Sciatic nerve (tissue), 2 donors: ENCODE measurements around the gene KRT77. TPM values are rescaled to one million over a fixed set of nuclear protein-coding genes. Genes with fewer than 3 reads are reported as not detected.

ENCODE experiments used
- ATAC-seq: fragments of 200-7000 bp; cut with Tn5 transposase; one replicate; pipeline ENCODE4 v1.9.1; 2020; ENCODE audit warnings: mild to moderate bottlenecking, moderate library complexity
- DNase-seq: peaks from one replicate; pipeline ENCODE4 v3.0.0-alpha.2; 2020; ENCODE audit warnings: low spot score
- intact Hi-C: fragments of 100-400 bp; cut with DNase I; formaldehyde crosslinking; loops from one replicate; pipeline ENCODE4 v1.14.2; 2022
- total RNA-seq: library from RNA; stranded (reverse); fragmentation: NEBNext Ultra II Directional; extraction: Animal tissue kit (Norgen Biotek cat#: 25700); gene quantifications from one replicate; pipeline ENCODE4 v1.2.1, GENCODE V29; 2021
- donor health status: DM: no; HTN: no; CAD: no.
- donor health status: DM: no; HTN: no; CAD: no.

Gene KRT77
- total RNA-seq, 1 donor from 2014 or later: not detected

DNA sequence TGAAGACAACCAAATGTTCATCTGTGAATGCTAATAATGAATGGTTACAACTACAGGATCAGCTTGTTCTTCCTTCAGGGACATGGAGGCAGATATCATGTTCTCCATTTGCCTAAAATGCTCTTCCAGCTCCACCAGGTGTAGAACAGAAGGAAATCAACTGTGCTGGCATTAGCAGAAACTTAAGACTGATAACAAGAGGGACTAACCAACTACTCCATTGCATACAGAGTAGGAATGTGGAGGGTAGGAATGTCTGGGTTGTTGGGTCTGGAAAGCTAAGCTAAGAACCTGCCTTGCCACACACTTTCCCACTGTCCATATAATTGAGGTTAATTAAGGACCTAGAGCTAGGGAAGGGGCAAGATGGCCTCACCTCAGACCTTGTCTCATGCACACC lies 39.9 kb downstream of the KRT77 start:
- intact Hi-C loops: no loop called here
- no peak for ATAC-seq
- no peak for DNase-seq

DNA sequence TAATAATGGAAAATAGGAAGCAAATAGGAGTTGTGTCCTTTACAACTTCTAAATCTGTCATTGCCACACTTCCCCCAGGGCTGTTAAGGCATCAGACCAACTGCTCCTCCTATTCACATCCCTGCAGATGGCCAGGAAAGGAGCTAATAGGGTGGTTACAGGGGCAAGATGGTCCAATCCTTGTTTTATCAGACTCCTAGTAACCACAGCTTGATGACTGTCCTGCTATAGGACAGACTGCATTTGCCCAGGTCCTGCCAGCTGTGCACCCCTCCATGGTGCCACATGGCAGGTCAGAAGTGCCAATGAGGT lies 40.5 kb downstream of the KRT77 start:
- ATAC-seq (no peak), DNase-seq (no peak)
- intact Hi-C loops: no loop called here

DNA sequence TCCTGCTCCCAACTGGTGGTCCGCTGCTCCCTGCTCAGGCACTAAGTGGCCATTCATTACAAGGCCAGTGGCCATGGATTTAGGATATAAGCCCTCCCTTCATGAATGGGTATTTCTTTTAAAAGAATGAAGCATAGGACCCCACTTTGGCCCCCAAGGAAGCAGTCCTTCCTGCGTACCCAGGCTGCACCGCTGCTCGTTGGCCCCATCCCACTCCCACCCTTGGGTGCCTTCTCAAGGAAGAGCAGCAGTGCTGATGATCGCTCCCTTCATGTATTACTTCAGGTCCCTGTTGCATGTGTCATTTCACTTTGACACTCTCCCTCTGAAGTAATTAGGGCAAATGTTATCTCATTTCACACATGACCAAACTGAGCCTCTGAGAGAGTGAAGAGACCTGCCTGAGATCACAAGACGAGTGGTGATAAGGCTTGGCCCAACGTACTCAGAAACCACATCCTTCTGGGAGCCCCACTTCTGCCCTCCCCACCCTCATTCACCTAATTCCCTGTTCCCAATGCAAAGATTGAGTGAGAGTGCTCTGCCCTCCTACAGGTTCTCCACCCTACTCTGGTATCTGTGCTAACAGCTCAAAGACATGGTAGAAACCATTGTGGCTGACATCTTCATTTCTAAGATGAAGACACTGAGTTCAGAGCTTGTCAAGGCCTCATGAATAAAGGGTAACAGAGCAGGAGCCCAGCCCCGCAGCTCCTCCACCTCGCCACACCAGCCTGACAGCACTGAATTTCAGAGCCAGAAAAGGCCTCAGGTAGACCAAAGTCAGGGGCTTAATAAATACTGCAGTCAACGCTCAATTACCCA lies 41.0 kb downstream of the KRT77 start:
- DNase-seq: no peak
- no peak for ATAC-seq
- intact Hi-C loops: no loop called here

DNA sequence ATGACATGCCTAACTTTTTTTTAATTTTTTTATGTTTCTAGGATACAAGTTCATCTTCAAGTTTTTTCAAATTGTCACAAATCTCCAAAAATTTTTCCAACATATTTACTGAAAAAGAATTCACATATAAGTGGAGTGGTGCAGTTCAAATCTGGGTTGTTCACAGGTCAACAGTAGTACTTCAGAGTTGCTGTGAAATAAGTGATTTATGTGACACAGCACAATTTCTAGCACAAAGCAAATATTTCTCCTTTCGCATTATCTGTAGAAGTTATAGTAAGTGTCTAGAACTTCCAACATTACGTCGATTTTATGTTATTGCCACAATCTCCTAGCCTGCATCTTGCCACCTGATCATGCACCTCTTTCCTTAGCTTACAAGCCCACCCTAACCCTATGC lies 41.7 kb downstream of the KRT77 start:
- intact Hi-C loops: no loop called here

DNA sequence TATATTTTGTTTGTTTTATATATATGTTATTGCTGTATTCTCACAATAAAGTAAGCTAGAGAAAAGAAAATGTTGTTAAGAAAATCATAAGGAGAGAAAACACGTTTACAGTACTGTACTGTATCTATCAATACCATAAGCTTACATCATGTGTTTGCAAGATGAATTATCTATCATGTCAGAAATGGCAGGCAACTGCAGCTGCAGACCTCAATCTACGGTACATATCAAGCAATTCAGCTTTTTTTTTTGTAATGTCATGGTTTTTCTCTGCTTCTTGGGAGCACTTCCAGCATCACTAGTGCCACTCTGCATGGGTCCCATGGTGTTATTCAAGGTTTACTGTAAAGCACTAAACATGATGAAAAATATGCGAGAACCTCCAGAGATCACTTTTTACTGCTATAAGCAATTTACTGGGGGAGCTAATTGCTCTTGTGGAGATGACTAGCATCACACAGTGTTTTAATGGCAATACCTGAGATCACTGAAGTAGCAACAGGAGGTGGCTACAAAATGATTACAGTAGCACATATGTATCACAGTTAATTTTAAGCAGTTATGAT lies 42.3 kb downstream of the KRT77 start:
- DNase-seq (no peak), ATAC-seq (no peak)
- intact Hi-C loops: no loop called here

More for the DNA sequence above, 41.7 kb downstream of the KRT77 start:
- DNase-seq: no peak
- no peak for ATAC-seq

DNA sequence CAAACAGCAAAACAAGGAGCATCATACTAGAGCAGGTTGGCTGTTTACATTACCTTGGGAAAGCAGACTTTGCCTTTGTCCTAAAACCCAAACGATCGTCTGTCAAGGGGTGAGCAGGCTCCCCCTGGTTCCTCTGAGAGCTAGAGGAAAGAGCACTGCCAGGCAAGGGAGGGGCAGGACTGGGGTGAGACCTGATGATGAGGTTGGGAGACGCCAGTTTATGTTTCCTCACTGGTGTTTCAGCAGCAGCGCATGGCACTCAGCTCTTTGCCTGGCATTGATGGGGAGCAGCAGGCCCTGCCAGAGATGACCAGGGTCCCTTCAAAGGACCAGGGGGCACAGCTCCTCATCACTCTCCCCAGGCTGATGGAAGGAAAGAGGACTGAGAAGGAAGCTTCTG lies 43.4 kb downstream of the KRT77 start:
- DNase-seq (no peak), ATAC-seq (no peak)
- intact Hi-C loops: no loop called here

DNA sequence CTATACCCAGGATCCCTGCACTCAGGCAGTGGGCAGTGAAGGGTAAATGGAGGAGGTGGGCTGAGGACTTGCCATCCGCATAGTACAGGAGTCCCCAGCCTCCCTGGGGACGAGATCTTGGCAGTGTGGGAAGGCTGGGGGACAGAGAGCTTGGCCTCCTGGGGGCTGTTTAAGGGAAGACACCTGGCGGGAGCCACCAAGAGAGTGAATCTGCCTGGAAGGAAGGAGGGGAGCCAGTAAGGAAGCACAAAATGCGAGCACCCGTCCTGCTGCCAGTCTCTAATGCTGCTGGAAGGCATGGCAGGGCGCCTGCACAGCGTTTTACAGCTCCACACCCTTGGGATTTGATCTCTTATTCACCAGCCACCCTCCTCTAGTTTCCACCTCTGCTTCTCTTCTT lies 43.9 kb downstream of the KRT77 start:
- DNase-seq (no peak), ATAC-seq (no peak)
- intact Hi-C loops: no loop called here

DNA sequence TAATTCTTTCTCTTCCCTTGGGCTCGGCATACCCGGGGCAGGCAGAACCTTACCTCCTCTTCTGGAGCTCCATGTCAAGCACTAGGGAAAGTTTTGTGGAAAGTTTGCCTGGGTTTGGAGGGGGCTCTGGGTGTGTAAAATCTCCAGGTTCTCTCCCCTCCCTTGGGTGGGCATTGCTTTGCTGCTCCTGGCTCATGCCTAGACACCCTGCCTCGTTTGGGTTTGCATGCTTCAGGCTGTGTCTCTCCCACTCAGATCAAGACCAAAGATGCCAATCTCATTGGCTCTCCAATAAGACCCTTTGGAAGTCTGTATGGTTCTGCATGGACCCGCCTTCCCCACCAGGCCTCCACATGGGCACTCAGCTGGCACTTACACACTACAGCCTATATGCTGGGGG lies 45.1 kb downstream of the KRT77 start:
- DNase-seq: no peak
- ATAC-seq: no peak
- intact Hi-C loops: no loop called here

DNA sequence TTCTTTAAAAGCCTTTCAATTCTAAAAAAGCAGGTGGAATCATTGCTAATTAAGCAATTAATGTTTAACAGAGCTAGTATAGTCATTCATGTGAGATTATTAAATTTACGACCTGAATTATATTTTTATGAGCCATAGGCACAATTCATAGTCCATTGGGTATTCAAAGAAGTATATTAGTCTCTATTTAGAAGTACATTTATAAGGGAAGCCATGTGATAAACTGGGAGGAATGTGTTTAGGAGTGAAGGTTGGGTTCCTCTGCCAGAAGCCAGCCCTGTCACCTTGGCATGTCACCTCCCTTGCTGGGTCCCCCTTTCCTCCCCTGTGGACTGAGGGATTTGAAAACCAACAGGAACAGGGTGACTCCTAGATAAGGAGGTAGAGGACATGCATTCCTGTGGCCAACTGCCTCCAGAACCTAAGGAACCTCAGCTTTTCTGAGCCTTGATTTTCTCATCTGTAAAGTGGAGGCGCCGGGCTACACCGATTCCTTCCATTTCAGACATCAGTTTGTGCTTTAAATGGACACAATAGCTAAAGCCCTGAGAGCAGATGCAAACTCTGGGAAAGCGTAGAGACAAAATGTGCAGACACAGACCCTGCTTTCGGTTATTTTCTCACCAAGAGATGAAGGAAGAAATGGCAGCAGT lies 45.9 kb downstream of the KRT77 start:
- ATAC-seq (no peak), DNase-seq (no peak)
- intact Hi-C loops: no loop called here

DNA sequence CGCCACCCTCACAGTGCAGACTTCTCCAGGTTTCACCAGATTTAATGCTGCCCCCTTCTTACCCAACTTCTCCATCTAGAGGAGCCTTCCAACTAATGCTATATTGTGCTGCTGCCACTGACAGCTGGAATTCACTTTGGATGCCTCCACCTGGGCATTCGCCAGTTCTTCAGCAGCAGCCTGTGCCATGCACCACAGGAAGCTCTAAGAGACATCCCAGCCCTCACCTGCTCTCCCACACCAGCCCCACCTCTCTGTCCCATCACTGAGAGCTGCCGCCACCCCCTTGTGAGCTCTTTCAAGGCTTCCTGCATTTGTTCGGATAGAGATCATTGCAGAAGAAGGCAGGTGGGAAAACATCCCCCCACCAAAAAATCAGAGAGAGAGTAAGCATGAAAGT lies 46.7 kb downstream of the KRT77 start:
- ATAC-seq (no peak), DNase-seq (no peak)
- intact Hi-C loops: no loop called here

DNA sequence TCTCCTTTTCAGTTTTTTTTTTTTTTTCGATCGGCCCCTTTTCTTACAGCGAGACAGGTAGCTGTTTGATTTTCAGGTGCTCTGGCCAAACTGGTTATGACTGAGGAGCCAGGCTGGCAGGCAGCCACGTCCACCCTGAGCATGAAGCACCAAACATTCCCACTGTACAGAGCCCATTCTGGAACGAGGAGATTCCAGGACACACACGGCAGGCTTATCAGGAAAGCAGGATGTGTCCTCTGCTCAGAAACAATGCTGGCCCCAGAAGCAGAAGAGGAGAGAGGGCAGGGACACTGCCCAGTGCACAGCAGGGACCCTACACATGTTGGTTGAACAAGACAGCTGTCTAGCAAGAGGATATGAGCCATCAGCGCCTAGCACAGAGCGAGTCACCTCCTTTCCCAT lies 47.6 kb downstream of the KRT77 start:
- intact Hi-C loops: no loop called here
- DNase-seq: no peak
- ATAC-seq: no peak

DNA sequence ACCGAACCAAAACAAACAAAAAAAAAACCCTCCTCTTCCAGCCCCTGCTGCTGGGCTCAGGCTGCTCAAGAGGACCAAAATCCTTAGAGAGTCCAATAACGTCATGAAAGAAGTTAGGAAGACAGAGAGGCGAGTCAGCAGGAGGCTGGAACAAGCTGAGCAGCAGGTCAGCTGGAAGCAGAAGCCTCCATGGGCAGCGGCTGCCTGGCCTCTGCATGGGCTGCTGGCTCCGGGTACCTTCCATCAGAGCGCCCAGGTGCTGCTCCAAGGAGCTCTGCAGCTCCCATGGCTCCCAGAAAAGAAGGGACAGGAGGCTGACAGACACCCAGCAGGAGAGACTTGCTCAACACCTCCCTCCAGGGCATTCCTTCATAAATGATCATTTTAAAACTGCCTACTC lies 48.1 kb downstream of the KRT77 start:
- intact Hi-C loops: no loop called here
- ATAC-seq (no peak), DNase-seq (no peak)

DNA sequence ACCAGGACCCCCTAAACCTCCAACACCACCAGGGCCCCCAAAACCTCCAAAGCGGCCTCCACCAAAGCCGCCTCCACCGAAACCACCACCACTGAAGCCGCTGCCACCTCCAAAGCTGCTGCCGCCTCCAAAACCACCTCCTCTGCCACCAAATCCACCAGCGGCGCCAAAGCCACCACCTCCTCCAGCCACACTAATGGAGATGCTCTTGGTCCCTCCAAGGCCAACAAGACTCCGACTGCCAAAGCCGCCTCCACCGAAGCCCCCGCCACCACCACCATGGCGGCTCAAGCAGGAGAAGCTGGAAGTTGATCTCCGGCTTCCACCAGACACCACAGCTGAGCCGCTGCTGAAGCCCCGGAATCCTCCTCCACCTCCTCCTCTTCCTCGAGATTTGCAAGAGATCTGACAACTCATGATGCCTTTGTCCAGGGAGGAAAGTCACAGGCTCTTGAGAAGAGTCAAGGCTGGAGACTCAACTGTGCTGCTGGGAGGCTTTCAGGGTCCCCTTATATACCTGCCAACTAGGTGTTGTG lies 51.5 kb downstream of the KRT77 start, which contains the start of gene KRT2:
Gene KRT2 (minus strand): TSS at position 486 of the 536 bp plus-strand sequence. CDS start 69 bp downstream, at position 417.
- no peak for ATAC-seq
- no peak for DNase-seq

DNA sequence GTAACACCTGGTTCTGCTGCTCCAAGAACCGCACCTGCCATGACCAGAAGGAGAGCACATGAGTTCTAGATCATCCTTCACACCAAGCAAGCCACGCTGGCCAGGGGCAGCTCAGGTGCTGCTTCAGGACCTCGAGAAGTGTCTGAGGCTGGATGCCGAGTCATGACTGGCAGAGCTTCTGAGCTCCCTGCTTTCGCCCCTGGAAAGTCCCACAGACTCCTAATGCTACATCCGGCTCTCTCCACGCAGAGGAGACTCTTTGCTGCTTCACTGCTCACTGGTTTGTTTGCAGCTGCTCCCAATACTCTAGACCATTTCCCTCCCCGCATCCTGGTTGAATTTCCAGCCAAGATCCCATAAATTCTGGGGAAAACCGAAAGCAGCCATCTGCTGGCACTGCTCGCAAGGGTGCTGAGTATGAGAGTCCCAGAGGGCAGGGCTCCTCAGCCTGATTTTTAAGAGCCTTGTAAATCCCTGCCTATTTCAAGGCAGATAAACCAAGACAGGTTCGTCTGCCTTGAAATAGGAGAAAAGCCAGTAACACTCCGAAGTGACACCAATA lies 52.7 kb downstream of the KRT77 start:
- intact Hi-C loops: no loop called here
- DNase-seq (no peak), ATAC-seq (no peak)

More for the DNA sequence above, 51.5 kb downstream of the KRT77 start, which contains the start of gene KRT2:
- intact Hi-C loops: no loop called here

DNA sequence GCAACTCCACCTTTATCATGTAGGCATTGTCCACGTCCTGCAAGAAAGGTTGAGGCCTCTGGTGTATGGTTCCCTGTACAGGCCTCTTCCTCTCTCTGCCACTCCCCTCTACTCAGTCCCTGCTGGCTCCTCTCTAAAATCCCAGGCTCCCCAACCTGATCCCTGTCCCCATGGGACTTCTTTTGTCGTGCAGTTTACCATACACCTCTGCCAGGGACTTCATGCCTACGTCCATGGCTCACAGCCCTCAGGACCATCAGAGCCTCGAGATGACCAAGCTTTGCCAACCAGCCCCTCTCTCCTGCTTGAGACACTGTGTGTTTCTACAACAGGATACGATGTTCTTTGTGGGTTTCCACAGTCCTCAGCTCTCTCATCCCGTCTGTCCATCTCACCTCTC lies 54.3 kb downstream of the KRT77 start:
- ATAC-seq (no peak), DNase-seq (no peak)
- intact Hi-C loops: no loop called here

DNA sequence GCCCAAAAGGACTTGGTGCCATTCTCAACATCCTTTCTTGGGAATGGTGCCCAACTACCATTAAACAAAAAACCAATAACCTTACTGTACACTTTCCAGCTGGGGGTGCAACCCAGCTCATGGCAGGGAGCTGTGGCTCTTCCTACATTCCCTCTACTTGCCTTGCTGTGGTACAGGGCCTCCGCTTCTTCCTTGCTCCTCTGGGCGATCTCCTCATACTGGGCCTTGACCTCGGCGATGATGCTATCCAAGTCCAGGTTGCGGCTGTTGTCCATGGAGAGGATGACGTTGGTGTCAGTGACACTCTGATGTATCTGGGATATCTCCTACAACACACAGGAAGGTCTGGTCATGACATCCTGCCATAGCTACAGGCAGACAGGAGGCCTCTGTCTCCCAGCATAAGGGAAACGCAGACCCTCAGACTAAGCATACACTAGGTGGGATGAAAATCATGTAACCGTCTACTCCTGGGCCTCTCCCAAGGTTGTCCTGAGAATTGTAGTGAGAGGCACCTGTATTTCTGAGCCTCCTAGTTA lies 55.2 kb downstream of the KRT77 start:
- ATAC-seq (no peak), DNase-seq (no peak)
- intact Hi-C loops: no loop called here

DNA sequence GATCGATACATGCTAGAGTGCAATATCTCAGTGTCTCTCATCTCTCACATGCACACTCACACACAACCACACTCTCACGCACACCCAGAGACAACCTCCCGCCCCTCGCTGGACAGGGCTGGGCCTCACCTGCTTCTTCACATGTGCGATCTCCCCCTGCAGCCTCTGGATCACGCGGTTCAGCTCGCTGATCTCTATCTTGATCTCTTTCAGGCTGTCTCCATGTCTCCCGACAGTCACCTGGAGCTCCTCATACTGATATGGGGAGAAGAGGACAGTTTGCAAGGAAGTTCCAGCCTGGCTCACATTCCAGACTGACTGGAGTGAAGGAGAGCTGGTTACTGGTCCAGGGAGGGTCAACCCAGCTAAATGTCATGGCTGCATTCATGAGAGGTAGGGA lies 55.7 kb downstream of the KRT77 start:
- intact Hi-C loops: no loop called here
- DNase-seq (no peak), ATAC-seq (no peak)

DNA sequence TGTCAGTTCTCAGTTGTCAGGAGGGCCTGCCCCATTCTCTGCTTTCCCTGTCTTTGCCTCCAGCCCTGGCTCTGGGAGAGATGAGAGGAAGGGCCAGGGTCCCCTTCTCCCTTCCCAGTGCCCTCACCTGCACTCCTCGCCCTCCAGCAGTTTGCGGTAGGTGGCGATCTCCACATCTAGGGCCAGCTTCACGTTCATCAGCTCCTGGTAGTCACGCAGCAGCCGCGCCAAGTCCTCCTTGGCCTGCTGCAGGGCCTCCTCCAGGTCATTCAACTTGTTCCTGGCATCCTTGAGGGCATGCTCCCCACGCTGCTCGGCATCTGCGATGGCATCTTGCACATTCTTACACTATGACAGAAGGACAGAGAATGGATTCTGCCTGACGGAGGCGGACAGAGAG lies 56.7 kb downstream of the KRT77 start:
- ATAC-seq: no peak
- intact Hi-C loops: no loop called here
- no peak for DNase-seq

DNA sequence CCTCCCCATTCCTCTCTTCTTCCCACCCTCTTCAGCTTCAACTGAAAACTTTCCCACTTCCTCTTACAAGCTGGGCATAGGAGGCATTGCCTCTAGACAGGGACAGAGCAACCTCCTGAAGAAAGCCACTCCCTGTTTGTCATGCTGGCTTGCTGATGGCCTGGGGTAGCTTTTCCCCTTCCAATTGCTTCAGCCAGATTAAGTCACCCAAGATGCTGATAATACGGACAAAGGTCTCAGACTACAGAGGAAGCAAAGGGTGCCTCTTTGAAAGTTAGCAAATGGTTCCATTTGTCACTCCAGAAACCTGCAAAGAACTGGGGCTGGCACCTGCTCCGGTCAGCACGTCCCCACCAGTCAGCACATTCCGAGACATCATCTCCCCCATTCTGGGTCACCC lies 57.3 kb downstream of the KRT77 start:
- DNase-seq: no peak
- no peak for ATAC-seq
- intact Hi-C loops: no loop called here
